HEK293T (cell line): Measurements from ENCODE around the gene TNFSF9.

Source experiments
- CTCF ChIA-PET: fragments of 350-600 bp; formaldehyde crosslinking; extraction: SDS; loops from one replicate; lab custom pipeline; 2021; ENCODE audit warnings: antibody characterized with exemption, inconsistent platforms; lab: Yijun Ruan, JAX
- POLR2A ChIA-PET: fragments of 350-600 bp; formaldehyde crosslinking; extraction: SDS; loops from one replicate; lab custom pipeline; 2020; ENCODE audit warnings: antibody characterized with exemption, inconsistent platforms; lab: Yijun Ruan, JAX
- DNase-seq: peaks from one replicate; pipeline ENCODE4 v3.0.0; 2012; ENCODE audit warnings: mixed read lengths; ENCODE audit errors: extremely low spot score
- ARNT ChIP-seq: fragments of 450-650 bp; IDR thresholded peaks from 2 replicates; pipeline ENCODE4 v1.6.1; 2017; ENCODE audit warnings: mild to moderate bottlenecking
- BHLHE40 ChIP-seq: fragments of 450-650 bp; IDR thresholded peaks from 2 replicates; pipeline ENCODE4 v1.6.1; 2016; ENCODE audit warnings: mild to moderate bottlenecking, moderate library complexity, borderline replicate concordance
- CTBP1 ChIP-seq: fragments of 450-650 bp; IDR thresholded peaks from 2 replicates; pipeline ENCODE4 v1.6.1; 2016; ENCODE audit warnings: borderline replicate concordance
- ELF4 ChIP-seq: fragments of 450-650 bp; IDR thresholded peaks from 2 replicates; pipeline ENCODE4 v1.6.1; 2017; ENCODE audit warnings: antibody characterized with exemption
- FOXA1 ChIP-seq: fragments of 450-650 bp; IDR thresholded peaks from 2 replicates; pipeline ENCODE4 v1.6.1; 2016; ENCODE audit warnings: mild to moderate bottlenecking
- FOXK2 ChIP-seq: fragments of 450-650 bp; IDR thresholded peaks from 2 replicates; pipeline ENCODE4 v1.6.1; 2016; ENCODE audit warnings: mild to moderate bottlenecking
- FOXM1 ChIP-seq: fragments of 450-650 bp; IDR thresholded peaks from 2 replicates; pipeline ENCODE4 v1.6.1; 2017; ENCODE audit warnings: mild to moderate bottlenecking, borderline replicate concordance
- HDGF ChIP-seq: fragments of 450-650 bp; IDR thresholded peaks from 2 replicates; pipeline ENCODE4 v1.6.1; 2017; ENCODE audit warnings: antibody characterized with exemption, borderline replicate concordance
- L3MBTL2 ChIP-seq: fragments of 450-650 bp; conservative IDR thresholded peaks from 2 replicates; pipeline ENCODE4 v1.6.1; 2016; ENCODE audit warnings: mild to moderate bottlenecking
- LEF1 ChIP-seq: fragments of 450-650 bp; IDR thresholded peaks from 2 replicates; pipeline ENCODE4 v1.6.1; 2017; ENCODE audit warnings: mild to moderate bottlenecking, borderline replicate concordance
- NFRKB ChIP-seq: fragments of 450-650 bp; IDR thresholded peaks from 2 replicates; pipeline ENCODE4 v1.6.1; 2016; ENCODE audit warnings: mild to moderate bottlenecking, moderate library complexity
- PKNOX1 ChIP-seq: fragments of 450-650 bp; IDR thresholded peaks from 2 replicates; pipeline ENCODE4 v1.6.1; 2016
- SP1 ChIP-seq: fragments of 450-650 bp; IDR thresholded peaks from 2 replicates; pipeline ENCODE4 v1.6.1; 2017
- SUZ12 ChIP-seq: fragments of 450-650 bp; IDR thresholded peaks from 2 replicates; pipeline ENCODE4 v1.6.1; 2016; ENCODE audit warnings: mild to moderate bottlenecking
- TARDBP ChIP-seq: fragments of 450-650 bp; IDR thresholded peaks from 2 replicates; pipeline ENCODE4 v1.6.1; 2016
- ZNF384 ChIP-seq: fragments of 450-650 bp; IDR thresholded peaks from 2 replicates; pipeline ENCODE4 v1.6.1; 2016

TNFSF9 gene

GRCh38 chr19:6484831-6485230, 46.0 kb upstream of the TNFSF9 start:
- no peak for DNase-seq
- TF ChIP-seq FOXK2 (no peak), ELF4 (no peak), BHLHE40 (no peak)
- ChIA-PET CTCF (no interaction called here), POLR2A (no interaction called here)

- no peak for TF ChIP-seq CTBP1
- no peak for TF ChIP-seq FOXK2
- no peak for TF ChIP-seq SUZ12
- no peak for TF ChIP-seq ARNT
- TF ChIP-seq L3MBTL2 = no peak
- no peak for TF ChIP-seq LEF1
- TF ChIP-seq TARDBP = no peak
- no peak for TF ChIP-seq ZNF384
- no peak for TF ChIP-seq HDGF
- POLR2A ChIA-PET = no interaction called here
- DNase-seq = no peak
- CTCF ChIA-PET = no interaction called here
Observed at GRCh38 chr19:6489278-6490061, 41.4 kb upstream of the TNFSF9 start.

- TF ChIP-seq ZNF384 (no peak), ARNT (no peak), CTBP1 (no peak), PKNOX1 (no peak), HDGF (no peak), TARDBP (no peak), NFRKB (no peak), SP1 (no peak)
- ChIA-PET POLR2A (no interaction called here), CTCF (interaction anchor here (0.7 kb wide), 1 partner anchor 1265 kb away, joined by 3 read pairs; no protein-coding TSS in a partner anchor)
- DNase-seq = no peak
Observed at GRCh38 chr19:6490134-6490533, 40.7 kb upstream of the TNFSF9 start.

GRCh38 chr19:6491802-6492592, 38.8 kb upstream of the TNFSF9 start:
- CTCF ChIA-PET = no interaction called here
- DNase-seq = no peak
- POLR2A ChIA-PET = no interaction called here
- no peak for TF ChIP-seq TARDBP

GRCh38 chr19:6494438-6495036, 36.3 kb upstream of the TNFSF9 start:
- TF ChIP-seq SUZ12 = no peak
- TF ChIP-seq CTBP1 = no peak
- no peak for TF ChIP-seq TARDBP
- TF ChIP-seq FOXK2 = no peak
- no peak for TF ChIP-seq ZNF384
- no peak for TF ChIP-seq NFRKB
- no peak for TF ChIP-seq ELF4
- no peak for TF ChIP-seq L3MBTL2
- TF ChIP-seq ARNT = no peak
- no peak for TF ChIP-seq FOXA1
- TF ChIP-seq BHLHE40 = no peak
- TF ChIP-seq SP1 = no peak
- TF ChIP-seq FOXM1 = no peak
- TF ChIP-seq PKNOX1 = no peak
- no peak for TF ChIP-seq HDGF
- TF ChIP-seq LEF1 = no peak
- CTCF ChIA-PET = interaction anchor here (0.6 kb wide), 1 partner anchor 22 kb away, joined by 3 read pairs; no protein-coding TSS in a partner anchor
- DNase-seq = no peak
- POLR2A ChIA-PET = no interaction called here

DNA sequence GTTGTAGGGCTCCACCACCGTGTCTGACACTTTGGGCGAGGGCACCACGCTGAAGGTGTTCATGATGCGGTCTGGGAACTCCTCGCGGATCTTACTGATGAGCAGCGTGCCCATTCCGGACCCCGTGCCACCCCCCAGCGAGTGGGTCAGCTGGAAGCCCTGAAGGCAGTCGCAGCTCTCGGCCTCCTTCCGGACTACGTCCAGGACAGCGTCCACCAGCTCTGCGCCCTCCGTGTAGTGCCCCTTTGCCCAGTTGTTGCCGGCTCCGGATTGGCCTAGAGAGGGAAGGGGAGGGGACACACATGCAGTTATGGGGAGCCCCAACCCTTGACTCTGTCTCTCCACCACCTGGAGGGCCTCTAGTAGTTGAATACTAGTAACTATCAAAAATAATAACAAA, 34.9 kb upstream of the TNFSF9 start:
- ChIA-PET POLR2A (no interaction called here), CTCF (no interaction called here)
- DNase-seq = no peak
- no peak for TF ChIP-seq SP1
- TF ChIP-seq FOXA1 = no peak
- no peak for TF ChIP-seq TARDBP
- TF ChIP-seq L3MBTL2 = no peak
- no peak for TF ChIP-seq CTBP1
- no peak for TF ChIP-seq ZNF384
- no peak for TF ChIP-seq LEF1
- TF ChIP-seq ELF4 = no peak
- TF ChIP-seq NFRKB = no peak
- TF ChIP-seq FOXK2 = no peak
- TF ChIP-seq ARNT = no peak
- TF ChIP-seq PKNOX1 = no peak
- TF ChIP-seq HDGF = no peak
- TF ChIP-seq BHLHE40 = no peak
- no peak for TF ChIP-seq SUZ12
- TF ChIP-seq FOXM1 = no peak
